ENCODE results near the gene CYP27C1. TPM values are rescaled to one million over a fixed set of nuclear protein-coding genes. Genes with fewer than 3 reads are reported as not detected.

Gene CYP27C1
- total and polyA plus RNA-seq, 10 of the 15 experiments (the other 5 are each of a cell fraction or from before 2014, with no cell fraction given): not detected

GRCh38 chr2:127157651-127158485 is 62.2 kb downstream of the CYP27C1 start (continued):
- TF ChIP-seq ZBTB4 (CRISPR knock-in tag; IDR thresholded peaks at IDR 0.05) (no peak), ETV6 (conservative IDR thresholded peaks at IDR 0.05 in 1 of 2, IDR thresholded peaks at IDR 0.05 in 1 of 2; ENCODE audit: borderline replicate concordance in 1 of 2, low read depth in 1 of 2) (no peak), MEF2B (IDR thresholded peaks at IDR 0.05; ENCODE audit: partially characterized antibody, poor library complexity, severe bottlenecking) (no peak), ELK1 (IDR thresholded peaks at IDR 0.05; ENCODE audit: low read depth, low read length) (no peak), STAT3 (IDR thresholded peaks at IDR 0.05; ENCODE audit: low read depth, low read length) (no peak), SREBF1 (IDR thresholded peaks at IDR 0.05; ENCODE audit: low read length) (no peak)

GRCh38 chr2:127157114-127157513 is 63.0 kb downstream of the CYP27C1 start:
- 9% methylated on average over 6 of the region's 6 CpGs for WGBS (ENCODE audit: insufficient coverage, insufficient replicate concordance, low lambda C conversion rate, missing lambda C conversion rate)
- ATAC-seq: no peak

More at GRCh38 chr2:127157114-127157513, 63.0 kb downstream of the CYP27C1 start:
- Histone ChIP-seq H3K79me2 (ENCODE audit: control insufficient read depth, insufficient read depth, low read length) (no peaks in the 10 kb centered on the region), H3K9ac (ENCODE audit: control insufficient read depth, insufficient read depth, low read length) (no peak overlapping the region), H3K4me2 (ENCODE audit: control insufficient read depth, insufficient read depth) (no peak overlapping the region), H3K4me3 (no peak overlapping the region), H3K27me3 (replicated peaks in 1 of 2; ENCODE audit: control insufficient read depth in 2 of 2, insufficient read depth in 2 of 2, low read length in 1 of 2) (no peaks in the 10 kb centered on the region), H3K9me3 (replicated peaks; ENCODE audit: control insufficient read depth, insufficient read depth, low read length) (no peaks in the 10 kb centered on the region), H3K27ac (ENCODE audit: control insufficient read depth, insufficient read depth) (no peak overlapping the region), H3K4me1 (ENCODE audit: control insufficient read depth, insufficient read depth, low read length) (no peaks in the 10 kb centered on the region), H2AFZ (ENCODE audit: control insufficient read depth, low read depth, low read length) (no peak overlapping the region), H4K20me1 (ENCODE audit: control insufficient read depth, insufficient read depth) (no peaks in the 10 kb centered on the region), H3K36me3 (ENCODE audit: control insufficient read depth in 2 of 2, insufficient read depth in 2 of 2, low read length in 1 of 2) (no peaks in the 10 kb centered on the region)
- in situ Hi-C loops (cut with MboI) (no loop called here), intact Hi-C loops (cut with micrococcal nuclease; ENCODE audit: unreplicated experiment) (loop anchor here (5.0 kb wide), 1 partner anchor 90 kb away; no protein-coding TSS in a partner anchor)
- RAD21 ChIA-PET (ENCODE audit: unreplicated experiment): no interaction called here
- no TSS peak for BruUV-seq (replicated peaks)
- CTCF ChIA-PET: no interaction called here
- TF ChIP-seq IRF4 (IDR thresholded peaks at IDR 0.05; ENCODE audit: low read depth, low read length) (no peak), EZH2 (IDR thresholded peaks at IDR 0.05; ENCODE audit: borderline replicate concordance, control insufficient read depth, low read depth, low read length) (no peak), MLLT1 (IDR thresholded peaks at IDR 0.05) (no peak), ZNF207 (IDR thresholded peaks at IDR 0.05; ENCODE audit: borderline replicate concordance) (no peak), BCL3 (IDR thresholded peaks at IDR 0.05; ENCODE audit: borderline replicate concordance, insufficient read depth, low read depth, low read length, poor library complexity, severe bottlenecking) (no peak), USF2 (IDR thresholded peaks at IDR 0.05; ENCODE audit: borderline replicate concordance, low read depth, low read length) (no peak)
- SMC1A ChIA-PET (ENCODE audit: uncharacterized antibody, unreplicated experiment): no interaction called here
- DNase-seq (ENCODE audit: low read depth, low spot score) (no peak), FAIRE-seq (no peak)
- POLR2A ChIA-PET: no interaction called here
